Measurements from ENCODE around the gene C1S.
A peak's percentile ranks its signal among the peaks of the same experiment; 100 is the strongest.
"Not testable (repeated sequence)": the region's sequence is repeated elsewhere in the genome, so short reads cannot be mapped to it uniquely, and the experiment has no call there.

The C1S gene

DNA sequence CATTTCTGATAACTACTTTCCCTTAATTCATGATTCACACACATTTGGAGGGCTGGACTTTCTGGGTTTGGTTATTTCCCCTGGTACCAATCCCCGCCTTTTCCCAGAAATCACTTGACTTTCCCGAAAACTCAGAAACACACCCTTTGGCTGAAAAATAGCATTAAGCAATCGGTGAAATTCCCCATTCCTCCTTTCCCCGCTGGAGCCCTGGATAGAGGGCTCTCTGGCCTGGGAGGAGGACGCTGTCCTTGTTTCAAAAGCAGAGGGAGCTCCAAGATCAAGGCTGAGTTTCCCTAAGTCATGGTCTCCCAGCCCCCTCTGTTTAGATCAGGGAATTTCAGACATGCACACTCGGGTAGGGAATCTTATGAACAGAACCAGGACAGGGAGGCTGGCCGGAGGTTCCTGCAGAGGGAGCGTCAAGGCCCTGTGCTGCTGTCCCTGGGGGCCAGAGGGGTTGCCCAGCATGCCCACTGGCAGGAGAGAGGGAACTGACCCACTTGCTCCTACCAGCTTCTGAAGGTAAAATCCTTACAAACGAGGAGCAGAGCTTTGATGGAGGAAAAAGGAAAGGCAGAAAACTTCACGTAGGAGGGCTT is at the start of gene C1S:
Gene C1S, plus strand, starts transcription at position 366 of the 602 bp plus-strand sequence. CDS start 1,195 bp downstream, outside the sequence.
- no peak within 1 kb of the TSS for H3K27ac ChIP-seq
- no peak for DNase-seq (ENCODE audit: low read depth, low spot score)

DNA sequence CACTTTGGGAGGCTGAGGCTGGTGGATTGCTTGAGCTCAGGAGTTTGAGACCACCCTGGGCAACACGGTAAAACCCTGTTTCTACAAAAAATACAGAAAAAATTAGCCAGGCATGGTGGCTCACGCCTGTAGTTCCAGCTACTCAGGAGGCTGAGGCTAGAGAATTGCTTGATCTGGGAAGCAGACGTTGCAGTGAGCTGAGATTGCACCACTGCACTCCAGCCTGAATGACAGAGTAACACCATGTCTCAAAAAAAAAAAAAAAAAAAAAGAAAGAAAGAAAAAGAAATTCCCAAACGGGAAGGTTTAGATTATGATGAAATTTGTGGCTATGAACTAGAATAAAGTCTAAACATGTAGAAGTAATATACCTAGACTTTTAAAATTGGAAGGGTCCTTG is 49.1 kb upstream of the C1S start:
- DNase-seq (ENCODE audit: low read depth, low spot score); H3K27ac ChIP-seq: not testable (repeated sequence)

GRCh38 chr12:7012024-7012607 is 48.4 kb upstream of the C1S start:
- no peak overlapping the region for H3K27ac ChIP-seq

DNA sequence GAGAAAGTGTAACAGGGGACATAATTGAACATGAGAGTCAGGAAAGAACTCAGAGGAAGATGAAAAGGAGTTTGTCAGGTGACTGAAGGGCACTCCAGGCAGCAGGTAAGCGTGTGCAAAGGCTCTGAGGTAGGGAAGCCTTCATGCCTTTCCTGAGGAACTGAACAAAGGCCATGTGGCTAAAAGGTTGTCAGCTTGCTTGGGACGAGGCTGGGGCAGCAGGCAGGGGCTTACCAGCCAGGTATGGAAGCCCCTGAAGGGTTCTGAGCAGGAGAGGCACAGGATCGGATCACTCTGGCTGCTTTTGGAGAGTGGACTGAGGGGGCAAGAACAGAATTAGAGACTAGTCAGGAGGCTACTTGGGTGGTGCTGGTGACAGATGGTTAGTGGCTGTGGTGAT is 47.4 kb upstream of the C1S start:
- no peak overlapping the region for H3K27ac ChIP-seq
- DNase-seq (ENCODE audit: low read depth, low spot score): no peak

More at GRCh38 chr12:7012024-7012607, 48.4 kb upstream of the C1S start:
- DNase-seq (ENCODE audit: low read depth, low spot score): no peak

DNA sequence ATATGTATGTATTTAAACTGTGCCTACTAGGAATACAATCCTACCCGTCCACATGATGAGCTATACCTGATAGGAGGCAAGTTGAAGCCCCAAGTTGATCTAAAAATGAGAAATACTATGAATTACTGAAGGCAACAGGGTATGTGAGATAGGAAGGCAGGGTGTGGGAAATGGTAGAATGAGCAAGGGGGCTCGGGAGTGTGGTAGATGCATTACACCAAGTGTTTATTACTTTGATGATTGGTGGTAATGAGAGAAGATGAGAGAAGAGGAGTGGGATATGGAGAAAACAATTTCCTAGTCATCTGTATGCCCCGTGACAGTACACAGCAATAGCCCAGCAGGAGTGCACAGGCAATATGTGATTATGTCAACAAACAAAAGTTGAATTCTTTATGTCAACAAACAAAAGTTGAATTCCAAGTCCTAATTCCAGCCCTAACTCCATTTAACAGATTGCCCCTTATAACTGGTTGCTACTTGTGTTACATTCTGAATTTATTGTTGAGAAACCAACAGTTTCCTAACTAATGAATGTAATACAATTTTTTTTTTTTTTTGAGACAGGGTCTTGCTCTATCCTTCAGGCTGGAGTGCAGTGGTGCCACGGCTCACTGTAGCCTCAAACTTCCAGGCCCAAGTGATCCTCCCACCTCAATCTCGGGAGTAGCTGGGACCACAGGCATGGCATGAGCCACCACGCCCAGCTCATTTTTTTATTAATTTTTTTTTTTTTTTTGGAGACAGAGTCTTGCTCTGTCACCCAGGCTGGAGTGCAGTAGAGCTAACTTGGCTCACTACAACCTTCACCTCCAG is 44.8 kb upstream of the C1S start:
- no peak overlapping the region for H3K27ac ChIP-seq
- no peak for DNase-seq (ENCODE audit: low read depth, low spot score)

DNA sequence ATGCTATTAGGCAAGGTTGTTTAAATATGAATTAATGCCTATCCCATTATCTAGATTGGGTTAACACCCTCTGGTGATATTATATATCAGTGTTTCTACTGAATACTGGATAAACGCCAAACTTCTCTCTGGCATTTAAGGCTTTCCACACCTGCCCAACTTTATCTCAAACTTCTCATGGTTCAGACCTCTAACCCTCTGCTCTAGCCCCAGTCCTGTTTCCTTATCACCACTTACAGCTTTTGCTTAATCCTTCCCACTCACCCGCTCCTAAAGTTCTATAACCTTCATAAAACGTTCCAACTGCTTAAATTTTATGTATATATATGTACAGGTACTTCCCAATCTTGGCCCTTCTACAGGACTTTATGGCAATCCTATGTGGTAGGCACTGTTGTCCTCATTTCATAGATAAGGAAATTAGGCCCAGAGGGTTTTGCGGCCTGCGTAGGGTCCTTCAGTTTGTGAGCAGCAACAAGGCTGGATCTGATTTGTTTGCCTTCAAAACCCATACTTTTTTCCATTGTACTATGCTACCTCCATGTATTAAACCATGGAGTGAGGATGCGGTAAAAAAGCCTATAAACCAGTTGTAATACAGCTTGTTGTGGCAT is 43.5 kb upstream of the C1S start:
- no peak for DNase-seq (ENCODE audit: low read depth, low spot score)
- H3K27ac ChIP-seq: no peak overlapping the region

- no peak for DNase-seq (ENCODE audit: low read depth, low spot score)
- peak overlapping the region; percentile 85 for H3K27ac ChIP-seq
Measured at GRCh38 chr12:7017870-7018349, 42.6 kb upstream of the C1S start.

DNA sequence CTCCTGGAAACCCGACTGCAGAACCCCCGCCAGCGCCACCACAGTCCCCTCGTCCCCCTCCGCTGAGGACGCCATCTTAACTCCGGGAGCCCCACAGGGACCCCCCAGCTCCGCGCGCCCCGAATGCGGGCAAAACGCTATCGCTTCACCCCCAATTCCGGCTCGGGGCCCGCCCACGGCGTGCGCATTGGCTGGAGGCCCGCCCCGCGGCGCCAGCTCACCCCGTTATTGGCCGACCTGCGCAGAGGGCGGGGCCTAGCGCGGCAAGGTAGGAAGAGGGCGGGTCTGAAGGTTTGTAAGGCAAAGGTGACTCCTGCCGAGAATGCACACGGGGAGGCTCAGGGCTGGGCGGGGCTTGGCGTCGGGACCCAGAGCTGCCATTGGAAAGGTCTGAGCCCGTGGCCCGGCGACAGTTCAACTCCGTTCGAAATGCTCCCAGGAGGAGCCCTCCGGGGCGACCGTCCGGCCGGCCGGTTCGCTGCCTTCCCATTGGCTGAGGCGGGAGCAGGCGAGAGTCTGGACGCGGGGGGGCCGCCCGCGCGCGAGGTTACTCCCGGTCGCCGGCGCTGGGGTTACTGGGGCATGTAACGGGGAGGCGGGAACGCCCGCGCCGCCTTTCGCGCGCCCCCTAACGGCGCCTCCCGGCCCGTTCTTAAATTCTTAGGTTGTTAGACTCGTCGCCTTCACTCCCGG is 42.0 kb upstream of the C1S start, which contains the start of gene LPCAT3:
Gene LPCAT3, minus strand, starts transcription at position 127 of the 693 bp plus-strand sequence. Its CDS starts 52 bp downstream, at position 75.
- DNase-seq (ENCODE audit: low read depth, low spot score): peak; percentile 84
- peak within 1 kb of the TSS; percentile 85 for H3K27ac ChIP-seq

- DNase-seq (ENCODE audit: low read depth, low spot score): no peak
- H3K27ac ChIP-seq: peak overlapping the region; percentile 85
Measured at GRCh38 chr12:7019043-7019569, 41.4 kb upstream of the C1S start.

- no peak overlapping the region for H3K27ac ChIP-seq
- DNase-seq (ENCODE audit: low read depth, low spot score): no peak
Measured at GRCh38 chr12:7021956-7022355, 38.6 kb upstream of the C1S start.

DNA sequence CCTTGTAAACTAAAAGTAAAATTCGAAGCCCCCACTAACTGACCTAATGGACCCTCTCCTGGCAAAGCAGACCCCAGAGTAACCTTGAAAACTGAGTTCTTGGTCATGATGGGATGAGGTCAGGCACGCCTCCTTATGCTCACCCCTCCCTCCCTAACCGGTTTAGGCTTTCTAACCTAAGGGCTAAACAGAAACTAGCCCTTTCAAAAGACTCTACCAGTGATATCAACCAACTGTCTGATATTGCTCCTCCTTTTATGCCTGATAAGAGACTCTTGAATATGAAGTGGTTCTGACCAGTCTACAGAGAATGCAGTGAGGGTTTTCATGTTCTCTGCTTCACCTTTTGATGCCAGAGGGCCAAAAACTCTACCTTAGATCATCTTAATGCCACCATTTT is 37.4 kb upstream of the C1S start:
- DNase-seq (ENCODE audit: low read depth, low spot score): no peak
- H3K27ac ChIP-seq: no peak overlapping the region

GRCh38 chr12:7026854-7027253 is 33.7 kb upstream of the C1S start:
- no peak overlapping the region for H3K27ac ChIP-seq
- DNase-seq (ENCODE audit: low read depth, low spot score): no peak

DNA sequence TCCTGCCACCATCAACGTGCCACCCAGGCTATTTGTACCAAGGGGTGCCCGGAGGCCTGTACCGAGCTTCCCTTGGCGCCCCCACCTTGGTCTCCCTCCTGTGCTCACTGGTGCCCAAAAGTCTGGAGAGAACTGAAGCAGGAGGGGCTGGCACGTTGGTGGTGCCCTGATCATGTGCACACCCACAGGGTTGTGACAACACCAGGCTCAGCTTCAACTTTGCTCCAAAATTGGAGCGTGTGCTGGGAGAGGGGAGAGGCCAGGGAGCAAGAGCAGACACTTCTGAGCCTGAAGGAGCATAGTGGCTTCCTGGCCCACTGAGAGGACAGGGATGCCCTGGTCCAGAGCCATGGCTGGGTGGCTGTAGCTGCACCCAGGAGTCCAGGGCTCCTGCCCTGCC is 29.2 kb upstream of the C1S start:
- DNase-seq (ENCODE audit: low read depth, low spot score): no peak
- H3K27ac ChIP-seq: no peak overlapping the region

GRCh38 chr12:7032990-7033389 is 27.5 kb upstream of the C1S start:
- DNase-seq (ENCODE audit: low read depth, low spot score): no peak
- no peak overlapping the region for H3K27ac ChIP-seq

GRCh38 chr12:7034464-7034863 is 26.1 kb upstream of the C1S start:
- DNase-seq (ENCODE audit: low read depth, low spot score): no peak
- no peak overlapping the region for H3K27ac ChIP-seq

- DNase-seq (ENCODE audit: low read depth, low spot score): no peak
- H3K27ac ChIP-seq: no peak overlapping the region
Measured at GRCh38 chr12:7035463-7035862, 25.1 kb upstream of the C1S start.

DNA sequence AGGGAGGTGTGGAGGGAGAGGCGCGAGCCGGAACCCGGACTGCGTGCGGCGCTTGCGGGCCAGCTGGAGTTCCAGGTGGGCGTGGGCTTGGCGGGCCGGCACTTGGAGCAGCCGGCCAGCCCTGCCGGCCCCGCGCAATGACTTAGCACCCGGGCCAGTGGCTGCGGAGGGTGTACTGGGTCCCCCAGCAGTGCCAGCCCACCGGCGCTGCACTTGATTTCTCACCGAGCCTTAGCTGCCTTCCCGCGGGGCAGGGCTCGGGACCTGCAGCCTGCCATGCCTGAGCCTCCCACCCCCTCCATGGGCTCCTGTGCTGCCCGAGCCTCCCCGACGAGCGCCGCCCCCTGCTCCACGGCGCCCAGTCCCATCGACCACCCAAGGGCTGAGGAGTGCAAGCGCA is 23.1 kb upstream of the C1S start:
- DNase-seq (ENCODE audit: low read depth, low spot score); H3K27ac ChIP-seq: not testable (repeated sequence)

DNA sequence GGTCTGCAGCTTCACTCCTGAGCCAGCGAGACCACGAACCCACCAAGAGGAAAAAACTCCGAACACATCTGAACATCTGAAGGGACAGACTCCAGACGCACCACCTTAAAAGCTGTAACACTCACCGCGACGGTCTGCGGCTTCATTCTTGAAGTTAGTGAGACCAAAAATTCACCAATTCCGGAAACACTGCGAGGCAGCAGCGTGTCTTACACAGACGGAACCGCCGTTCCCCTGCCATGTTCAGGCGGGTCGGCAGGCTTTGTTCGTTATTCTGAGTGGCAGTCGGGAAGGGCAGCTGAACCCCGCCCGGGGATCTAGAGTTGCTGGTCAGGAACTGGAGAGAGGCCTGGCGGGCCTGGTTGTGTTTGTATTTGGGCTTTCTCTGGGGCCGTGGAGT is 21.9 kb upstream of the C1S start:
- DNase-seq (ENCODE audit: low read depth, low spot score): no peak
- no peak overlapping the region for H3K27ac ChIP-seq

GRCh38 chr12:7039403-7039802 is 21.1 kb upstream of the C1S start:
- DNase-seq (ENCODE audit: low read depth, low spot score): peak; percentile 53
- H3K27ac ChIP-seq: peak overlapping the region; percentile 27

DNA sequence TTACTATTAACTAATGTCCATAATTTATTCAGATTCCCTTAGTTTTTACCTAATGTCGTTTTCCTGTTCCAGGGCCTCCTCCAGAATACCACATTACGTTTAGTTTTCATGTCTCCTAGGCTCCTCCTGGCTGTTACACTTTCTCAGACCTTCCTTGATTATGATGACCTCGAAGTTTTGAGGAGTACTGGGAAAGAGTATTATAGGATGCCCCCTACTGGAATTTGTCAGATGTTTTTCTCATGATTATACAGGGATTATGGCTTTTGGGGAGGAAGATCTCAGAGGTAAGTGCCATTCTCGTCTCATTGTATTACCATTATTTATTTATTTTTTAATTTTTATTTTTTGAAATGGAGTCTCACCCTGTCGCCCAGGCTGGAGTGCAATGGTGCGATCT is 17.7 kb upstream of the C1S start:
- H3K27ac ChIP-seq: no peak overlapping the region
- no peak for DNase-seq (ENCODE audit: low read depth, low spot score)
